Posterior vena cava (tissue), 2 donors: ENCODE measurements around the gene GSTO2. TPM values are rescaled to one million over a fixed set of nuclear protein-coding genes. Genes with fewer than 3 reads are reported as not detected.
A peak's percentile ranks its signal among the peaks of the same experiment; 100 is the strongest.

ENCODE experiments used
- DNase-seq: peaks from one replicate; pipeline ENCODE4 v3.0.0-alpha.2; 2020; ENCODE audit warnings: low spot score
- intact Hi-C, 2 donors: fragments of 100-400 bp; cut with DNase I; formaldehyde crosslinking; loops; one replicate each; pipeline versions ENCODE4 v1.14.1 to v1.14.2; 2022 to 2023
- total RNA-seq, 2 donors: library from RNA; stranded (reverse); fragmentation: NEBNext Ultra II Directional; extraction: Animal tissue kit (Norgen Biotek cat#: 25700); gene quantifications; one replicate each; pipeline ENCODE4 v1.2.1, GENCODE V29; 2021
- donor health status: DM: yes; HTN: yes; CAD: no.
- donor health status: DM: yes; HTN: yes; CAD: no.

Gene GSTO2
- total RNA-seq, 2 donors from 2014 or later = 0.48 to 1.9 TPM

GRCh38 chr10:104252368-104252767 is 16.6 kb upstream of the GSTO2 start:
- intact Hi-C loops = no loop called here
- DNase-seq = no peak

GRCh38 chr10:104253106-104253505 is 15.9 kb upstream of the GSTO2 start:
- DNase-seq = no peak
- intact Hi-C loops = no loop called here

- DNase-seq = no peak
- intact Hi-C loops = no loop called here
These were observed 15.2 kb upstream of the GSTO2 start for GRCh38 chr10:104253606-104254410.

- intact Hi-C loops = no loop called here
- peak; percentile 97 for DNase-seq
These were observed 14.3 kb upstream of the GSTO2 start, which contains the start of gene GSTO1 for GRCh38 chr10:104254493-104255310. TSS of gene GSTO1 (plus strand) at chr10:104254892. CDS start at chr10:104254929, 37 bp downstream.

GRCh38 chr10:104255311-104255981 is 13.5 kb upstream of the GSTO2 start:
- intact Hi-C loops = no loop called here
- DNase-seq = no peak

- intact Hi-C loops = no loop called here
- no peak for DNase-seq
These were observed 12.5 kb upstream of the GSTO2 start for GRCh38 chr10:104256335-104256961.

- intact Hi-C loops = no loop called here
- DNase-seq = no peak
These were observed 11.7 kb upstream of the GSTO2 start for GRCh38 chr10:104257235-104257634.

GRCh38 chr10:104258209-104258608 is 10.8 kb upstream of the GSTO2 start:
- DNase-seq = no peak
- intact Hi-C loops = no loop called here

- no peak for DNase-seq
- intact Hi-C loops = no loop called here
These were observed 9.5 kb upstream of the GSTO2 start for GRCh38 chr10:104259456-104259855.

GRCh38 chr10:104259999-104260774 is 8.8 kb upstream of the GSTO2 start:
- DNase-seq = no peak
- intact Hi-C loops = no loop called here

GRCh38 chr10:104260775-104261115 is 8.2 kb upstream of the GSTO2 start:
- no peak for DNase-seq
- intact Hi-C loops = no loop called here

GRCh38 chr10:104262055-104262454 is 6.9 kb upstream of the GSTO2 start:
- DNase-seq = no peak
- intact Hi-C loops = no loop called here

GRCh38 chr10:104264783-104265182 is 4.2 kb upstream of the GSTO2 start:
- DNase-seq = no peak
- intact Hi-C loops = no loop called here

GRCh38 chr10:104267721-104268404 is 1.1 kb upstream of the GSTO2 start:
- DNase-seq = no peak
- intact Hi-C loops = no loop called here

GRCh38 chr10:104268405-104268712 is 625 bp upstream of the GSTO2 start:
- intact Hi-C loops = no loop called here
- no peak for DNase-seq

- DNase-seq = no peak
- intact Hi-C loops = no loop called here
These were observed 4.3 kb downstream of the GSTO2 start for GRCh38 chr10:104273286-104273685.

GRCh38 chr10:104273899-104274575 is 5.1 kb downstream of the GSTO2 start:
- intact Hi-C loops = no loop called here
- DNase-seq = no peak
